Measurements from ENCODE around the gene MED29. TPM values are rescaled to one million over a fixed set of nuclear protein-coding genes. Genes with fewer than 3 reads are reported as not detected.

Gene MED29
- total and polyA plus RNA-seq, 8 donors = 6.4 to 91.0 (median 21.3) TPM

GRCh38 chr19:39409208-39410016, 18.2 kb downstream of the MED29 start:
- peaks cover 15 to 23% (median 20%) of the 10 kb centered on the region in 4 donors for H3K36me3 ChIP-seq
- 1% methylated on average over 41 to 52 of the region's 52 CpGs for WGBS, 5 donors
- intact Hi-C loops (cut with DNase I; ENCODE audit: low total_unique reads) = no loop called here
- H3K27ac ChIP-seq = peak overlapping the region; percentile 98 to 100 (median 99)
- TF ChIP-seq POLR2AphosphoS5 (IDR thresholded peaks at IDR 0.05) (peak; percentile 91 to 99 (median 97)), POLR2A (IDR thresholded peaks at IDR 0.05) (peak in 1 of 4 donors; percentile 71), EP300 (IDR thresholded peaks at IDR 0.05) (peak; percentile 80), CTCF (IDR thresholded peaks at IDR 0.05) (peak in 1 of 7 experiments; percentile 6)
- DNase-seq = peak; percentile 97
- peaks cover 34 to 77% (median 59%) of the 10 kb centered on the region in 4 donors for H3K4me1 ChIP-seq
- peak overlapping the region; percentile 91 to 95 (median 93) for H3K4me3 ChIP-seq
- H3K27me3 ChIP-seq = no peaks in the 10 kb centered on the region
- no peaks in the 10 kb centered on the region for H3K9me3 ChIP-seq

GRCh38 chr19:39410017-39410830, 19.0 kb downstream of the MED29 start:
- DNase-seq = peak; percentile 76 to 94
- intact Hi-C loops (cut with DNase I; ENCODE audit: low total_unique reads) = no loop called here
- no peaks in the 10 kb centered on the region for H3K27me3 ChIP-seq
- WGBS, 5 donors = 1 to 2% (median 2%) methylated on average over 31 to 35 of the region's 35 CpGs
- TF ChIP-seq POLR2A (IDR thresholded peaks at IDR 0.05) (peak in 3 of 4 donors; percentile 33 to 97 (median 84)), CTCF (IDR thresholded peaks at IDR 0.05) (no peak), POLR2AphosphoS5 (IDR thresholded peaks at IDR 0.05) (peak; percentile 57 to 97 (median 94))
- peaks cover 15 to 23% (median 20%) of the 10 kb centered on the region in 4 donors for H3K36me3 ChIP-seq
- no peaks in the 10 kb centered on the region for H3K9me3 ChIP-seq
- peaks cover 28 to 77% (median 59%) of the 10 kb centered on the region in 4 donors for H3K4me1 ChIP-seq
- peak overlapping the region; percentile 91 to 95 (median 93) for H3K4me3 ChIP-seq
- H3K27ac ChIP-seq = peak overlapping the region; percentile 92 to 100 (median 98)

- intact Hi-C loops (cut with DNase I; ENCODE audit: low total_unique reads) = no loop called here
- H3K4me3 ChIP-seq = peak overlapping the region; percentile 91 to 95 (median 93)
- DNase-seq = no peak
- H3K27ac ChIP-seq = peak overlapping the region; percentile 92 to 100 (median 98)
- H3K27me3 ChIP-seq = no peaks in the 10 kb centered on the region
- TF ChIP-seq CTCF (IDR thresholded peaks at IDR 0.05) (no peak), POLR2AphosphoS5 (IDR thresholded peaks at IDR 0.05) (no peak), EP300 (IDR thresholded peaks at IDR 0.05) (no peak), POLR2A (IDR thresholded peaks at IDR 0.05) (no peak)
- peaks cover 15 to 23% (median 20%) of the 10 kb centered on the region in 4 donors for H3K36me3 ChIP-seq
- peaks cover 26 to 76% (median 59%) of the 10 kb centered on the region in 4 donors for H3K4me1 ChIP-seq
- 21 to 56% (median 47%) methylated on average over 1 of the region's 1 CpG for WGBS, 5 donors
- H3K9me3 ChIP-seq = no peaks in the 10 kb centered on the region
These were observed 19.6 kb downstream of the MED29 start for GRCh38 chr19:39410831-39411080.

- TF ChIP-seq CTCF (IDR thresholded peaks at IDR 0.05) (peak in 1 of 7 experiments; percentile 9), POLR2AphosphoS5 (IDR thresholded peaks at IDR 0.05) (peak; percentile 5 to 99 (median 97)), POLR2A (IDR thresholded peaks at IDR 0.05) (peak in 3 of 4 donors; percentile 79 to 85 (median 80)), EP300 (IDR thresholded peaks at IDR 0.05) (no peak)
- 6 to 11% (median 8%) methylated on average over 9 of the region's 9 CpGs for WGBS, 5 donors
These were observed 20.1 kb downstream of the MED29 start for GRCh38 chr19:39411081-39411831.

More at GRCh38 chr19:39411081-39411831, 20.1 kb downstream of the MED29 start:
- H3K9me3 ChIP-seq = no peaks in the 10 kb centered on the region
- peaks cover 23 to 71% (median 59%) of the 10 kb centered on the region in 4 donors for H3K4me1 ChIP-seq
- peaks cover 15 to 23% (median 21%) of the 10 kb centered on the region in 4 donors for H3K36me3 ChIP-seq
- H3K27ac ChIP-seq = peak overlapping the region; percentile 92 to 100 (median 98)
- peak overlapping the region; percentile 91 to 95 (median 93) for H3K4me3 ChIP-seq
- DNase-seq = peak; percentile 86 to 89
- intact Hi-C loops (cut with DNase I; ENCODE audit: low total_unique reads) = no loop called here
- no peaks in the 10 kb centered on the region for H3K27me3 ChIP-seq

Data from stomach (tissue), 9 donors.